T-helper 2 cell treated with Interferon-gamma antibody and Interleukin-4, amounts not matched to agents 5 μg/mL and 100 μg/mL, for 36 hours (primary cell): Measurements from ENCODE around the gene ABO.
"Not testable (repeated sequence)": the region's sequence is repeated elsewhere in the genome, so short reads cannot be mapped to it uniquely, and the experiment has no call there.

Experiments used
- DNase-seq: peaks from one replicate; pipeline ENCODE4 v3.0.0; 2021; ENCODE audit warnings: low spot score
- H3K27ac Mint-ChIP-seq: one replicate; pipeline ENCODE4 v1.8.0; 2021; ENCODE audit warnings: mild to moderate bottlenecking, mixed read lengths
- H3K27me3 Mint-ChIP-seq: one replicate; pipeline ENCODE4 v1.8.0; 2021; ENCODE audit warnings: low read depth, mixed read lengths
- H3K36me3 Mint-ChIP-seq: one replicate; pipeline ENCODE4 v1.8.0; 2021; ENCODE audit warnings: low read depth, mixed read lengths
- H3K4me1 Mint-ChIP-seq: one replicate; pipeline ENCODE4 v1.8.0; 2021; ENCODE audit warnings: low read depth, mixed read lengths
- H3K4me3 Mint-ChIP-seq: one replicate; pipeline ENCODE4 v1.8.0; 2022; ENCODE audit warnings: mild to moderate bottlenecking, moderate library complexity, mixed read lengths
- H3K9me3 Mint-ChIP-seq: one replicate; pipeline ENCODE4 v1.8.0; 2021; ENCODE audit warnings: mixed read lengths

Gene ABO

GRCh38 chr9:133236291-133237034 lies 38.5 kb downstream of the ABO start:
- not testable (repeated sequence) for H3K27ac Mint-ChIP-seq, DNase-seq, H3K36me3 Mint-ChIP-seq, H3K9me3 Mint-ChIP-seq, H3K4me3 Mint-ChIP-seq, H3K27me3 Mint-ChIP-seq
- H3K4me1 Mint-ChIP-seq = peaks cover 12% of the 10 kb centered on the region

- Mint-ChIP-seq H3K4me1 (peaks cover 12% of the 10 kb centered on the region), H3K27me3 (peaks cover 7% of the 10 kb centered on the region), H3K27ac (no peak overlapping the region), H3K36me3 (no peaks in the 10 kb centered on the region), H3K4me3 (no peak overlapping the region), H3K9me3 (no peaks in the 10 kb centered on the region)
- no peak for DNase-seq
These were observed 39.3 kb downstream of the ABO start for GRCh38 chr9:133235549-133236222.

GRCh38 chr9:133234577-133235322 lies 40.3 kb downstream of the ABO start:
- no peaks in the 10 kb centered on the region for H3K36me3 Mint-ChIP-seq
- no peak overlapping the region for H3K4me3 Mint-ChIP-seq
- H3K27me3 Mint-ChIP-seq = peaks cover 7% of the 10 kb centered on the region
- H3K9me3 Mint-ChIP-seq = no peaks in the 10 kb centered on the region
- no peak for DNase-seq
- no peak overlapping the region for H3K27ac Mint-ChIP-seq
- peaks cover 12% of the 10 kb centered on the region for H3K4me1 Mint-ChIP-seq

- H3K4me3 Mint-ChIP-seq = no peak overlapping the region
- H3K9me3 Mint-ChIP-seq = no peaks in the 10 kb centered on the region
- peaks cover 7% of the 10 kb centered on the region for H3K27me3 Mint-ChIP-seq
- H3K36me3 Mint-ChIP-seq = no peaks in the 10 kb centered on the region
- H3K4me1 Mint-ChIP-seq = peaks cover 6% of the 10 kb centered on the region
- no peak for DNase-seq
- no peak overlapping the region for H3K27ac Mint-ChIP-seq
These were observed 41.1 kb downstream of the ABO start for GRCh38 chr9:133233681-133234432.

GRCh38 chr9:133231934-133232568 lies 43.0 kb downstream of the ABO start:
- not testable (repeated sequence) for H3K27me3 Mint-ChIP-seq, H3K36me3 Mint-ChIP-seq, H3K4me3 Mint-ChIP-seq, H3K9me3 Mint-ChIP-seq, H3K4me1 Mint-ChIP-seq, H3K27ac Mint-ChIP-seq, DNase-seq

- not testable (repeated sequence) for H3K4me3 Mint-ChIP-seq, H3K36me3 Mint-ChIP-seq, H3K27ac Mint-ChIP-seq, DNase-seq, H3K9me3 Mint-ChIP-seq, H3K27me3 Mint-ChIP-seq, H3K4me1 Mint-ChIP-seq
These were observed 44.5 kb downstream of the ABO start for GRCh38 chr9:133230514-133230913.

- DNase-seq = no peak
- Mint-ChIP-seq H3K4me3 (no peak overlapping the region), H3K9me3 (no peaks in the 10 kb centered on the region), H3K4me1 (no peaks in the 10 kb centered on the region), H3K27ac (no peak overlapping the region), H3K36me3 (no peaks in the 10 kb centered on the region), H3K27me3 (no peaks in the 10 kb centered on the region)
These were observed 44.9 kb downstream of the ABO start for GRCh38 chr9:133230093-133230492.

GRCh38 chr9:133228474-133229193 lies 46.4 kb downstream of the ABO start:
- H3K4me3 Mint-ChIP-seq, H3K9me3 Mint-ChIP-seq, H3K4me1 Mint-ChIP-seq, H3K36me3 Mint-ChIP-seq, DNase-seq, H3K27me3 Mint-ChIP-seq, H3K27ac Mint-ChIP-seq: not testable (repeated sequence)

GRCh38 chr9:133227996-133228395 lies 47.0 kb downstream of the ABO start:
- H3K27me3 Mint-ChIP-seq, H3K36me3 Mint-ChIP-seq, DNase-seq, H3K4me3 Mint-ChIP-seq, H3K27ac Mint-ChIP-seq, H3K4me1 Mint-ChIP-seq, H3K9me3 Mint-ChIP-seq: not testable (repeated sequence)

GRCh38 chr9:133227242-133227860 lies 47.6 kb downstream of the ABO start:
- no peaks in the 10 kb centered on the region for H3K9me3 Mint-ChIP-seq
- peaks cover 3% of the 10 kb centered on the region for H3K27me3 Mint-ChIP-seq
- H3K27ac Mint-ChIP-seq = no peak overlapping the region
- no peak for DNase-seq
- no peaks in the 10 kb centered on the region for H3K36me3 Mint-ChIP-seq
- no peaks in the 10 kb centered on the region for H3K4me1 Mint-ChIP-seq
- H3K4me3 Mint-ChIP-seq = no peak overlapping the region

GRCh38 chr9:133226219-133227171 lies 48.5 kb downstream of the ABO start:
- Mint-ChIP-seq H3K27me3 (peaks cover 3% of the 10 kb centered on the region), H3K36me3 (no peaks in the 10 kb centered on the region), H3K27ac (no peak overlapping the region), H3K9me3 (no peaks in the 10 kb centered on the region), H3K4me3 (no peak overlapping the region), H3K4me1 (no peaks in the 10 kb centered on the region)
- DNase-seq = no peak
